ENCODE data around the gene ADAMTS9. TPM values are rescaled to one million over a fixed set of nuclear protein-coding genes. Genes with fewer than 3 reads are reported as not detected.

Gene ADAMTS9, protein sequence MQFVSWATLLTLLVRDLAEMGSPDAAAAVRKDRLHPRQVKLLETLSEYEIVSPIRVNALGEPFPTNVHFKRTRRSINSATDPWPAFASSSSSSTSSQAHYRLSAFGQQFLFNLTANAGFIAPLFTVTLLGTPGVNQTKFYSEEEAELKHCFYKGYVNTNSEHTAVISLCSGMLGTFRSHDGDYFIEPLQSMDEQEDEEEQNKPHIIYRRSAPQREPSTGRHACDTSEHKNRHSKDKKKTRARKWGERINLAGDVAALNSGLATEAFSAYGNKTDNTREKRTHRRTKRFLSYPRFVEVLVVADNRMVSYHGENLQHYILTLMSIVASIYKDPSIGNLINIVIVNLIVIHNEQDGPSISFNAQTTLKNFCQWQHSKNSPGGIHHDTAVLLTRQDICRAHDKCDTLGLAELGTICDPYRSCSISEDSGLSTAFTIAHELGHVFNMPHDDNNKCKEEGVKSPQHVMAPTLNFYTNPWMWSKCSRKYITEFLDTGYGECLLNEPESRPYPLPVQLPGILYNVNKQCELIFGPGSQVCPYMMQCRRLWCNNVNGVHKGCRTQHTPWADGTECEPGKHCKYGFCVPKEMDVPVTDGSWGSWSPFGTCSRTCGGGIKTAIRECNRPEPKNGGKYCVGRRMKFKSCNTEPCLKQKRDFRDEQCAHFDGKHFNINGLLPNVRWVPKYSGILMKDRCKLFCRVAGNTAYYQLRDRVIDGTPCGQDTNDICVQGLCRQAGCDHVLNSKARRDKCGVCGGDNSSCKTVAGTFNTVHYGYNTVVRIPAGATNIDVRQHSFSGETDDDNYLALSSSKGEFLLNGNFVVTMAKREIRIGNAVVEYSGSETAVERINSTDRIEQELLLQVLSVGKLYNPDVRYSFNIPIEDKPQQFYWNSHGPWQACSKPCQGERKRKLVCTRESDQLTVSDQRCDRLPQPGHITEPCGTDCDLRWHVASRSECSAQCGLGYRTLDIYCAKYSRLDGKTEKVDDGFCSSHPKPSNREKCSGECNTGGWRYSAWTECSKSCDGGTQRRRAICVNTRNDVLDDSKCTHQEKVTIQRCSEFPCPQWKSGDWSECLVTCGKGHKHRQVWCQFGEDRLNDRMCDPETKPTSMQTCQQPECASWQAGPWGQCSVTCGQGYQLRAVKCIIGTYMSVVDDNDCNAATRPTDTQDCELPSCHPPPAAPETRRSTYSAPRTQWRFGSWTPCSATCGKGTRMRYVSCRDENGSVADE (N-terminal part only)
- 6.7 and 6.9 TPM in 2 replicates for total RNA-seq (2014; rRNA removed; shearing (Covaris generic))

DNA sequence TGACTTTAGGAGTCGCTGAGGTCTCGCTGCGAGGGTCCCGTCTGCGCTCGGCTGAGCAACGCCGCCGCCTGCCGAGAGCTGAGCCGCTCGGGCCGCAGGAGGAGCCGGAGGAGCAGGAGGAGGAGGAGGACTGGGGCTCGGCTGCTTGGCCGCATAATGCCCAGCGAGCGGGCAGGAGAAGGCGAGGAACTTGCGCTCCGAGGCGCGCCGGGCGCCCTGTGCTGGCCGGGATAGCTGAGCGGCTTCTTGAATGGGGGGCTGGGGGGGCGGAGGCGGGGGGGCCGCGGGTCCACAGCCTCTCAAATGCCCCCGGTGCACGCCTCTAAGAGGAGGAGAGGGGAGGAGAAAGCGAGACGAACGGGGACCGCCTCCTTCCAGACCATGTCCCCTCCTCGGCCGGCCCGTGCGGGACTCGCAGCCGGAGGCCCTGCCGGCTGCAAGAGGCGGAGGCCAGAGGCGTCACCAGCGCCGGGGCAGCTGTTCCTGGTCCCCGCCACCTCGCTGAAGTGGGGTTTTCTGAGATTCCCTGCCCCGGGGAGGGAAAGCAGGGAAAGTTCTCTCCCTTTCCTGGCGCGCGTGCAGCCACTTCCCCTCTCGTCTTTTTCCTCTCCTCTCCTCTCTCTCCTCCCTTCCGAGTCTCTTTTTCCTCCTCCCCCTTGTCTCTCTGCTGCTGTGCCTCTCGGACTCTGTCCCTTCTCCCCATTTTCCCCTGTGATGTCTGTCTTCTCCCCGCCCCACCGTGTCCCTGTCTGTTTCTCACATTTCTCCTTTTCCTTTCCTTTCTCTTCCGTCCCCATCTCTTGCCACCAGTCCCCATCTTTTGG is at the start of gene ADAMTS9:
Gene ADAMTS9, minus strand, starts transcription at position 220 of the 824 bp plus-strand sequence. CDS start 343 bp downstream, outside the sequence.
- peak within 1 kb of the TSS; percentile 59 for H3K4me3 ChIP-seq
- H3K4me1 ChIP-seq: 0 out of 2 replicates have a peak, but pooled peaks cover 3% of the 10 kb centered on the region
- H3K36me3 ChIP-seq: no peaks in the 10 kb centered on the region
- DNase-seq: peak; percentile 80 to 83
- peak within 1 kb of the TSS; percentile 32 for H3K27ac ChIP-seq
- H3K27me3 ChIP-seq: no peaks in the 10 kb centered on the region
- H3K9me3 ChIP-seq (replicated peaks): no peaks in the 10 kb centered on the region

DNA sequence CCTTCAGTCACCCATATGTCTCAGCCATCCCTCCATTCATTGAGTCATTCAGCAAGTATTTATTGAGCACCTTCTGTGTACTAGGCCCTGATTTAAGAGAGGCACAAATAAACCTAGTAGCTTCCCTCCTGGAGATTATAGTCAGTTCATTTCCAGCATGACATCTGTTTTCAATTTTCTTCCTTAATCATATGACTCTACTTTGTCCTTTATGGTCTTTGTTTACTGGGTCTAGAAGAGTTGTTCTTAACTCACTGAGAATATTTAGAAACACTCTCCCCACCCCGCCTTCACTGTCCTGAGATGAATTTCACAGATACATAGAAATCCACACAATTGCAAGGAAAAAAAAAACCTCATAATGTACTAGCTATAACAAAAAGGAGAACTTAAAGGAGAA is 44.8 kb upstream of the ADAMTS9 start:
- Histone ChIP-seq H3K36me3 (no peaks in the 10 kb centered on the region), H3K4me3 (no peak overlapping the region), H3K9me3 (replicated peaks) (no peaks in the 10 kb centered on the region), H3K27ac (no peak overlapping the region), H3K4me1 (no peaks in the 10 kb centered on the region), H3K27me3 (no peaks in the 10 kb centered on the region)
- no peak for DNase-seq

DNA sequence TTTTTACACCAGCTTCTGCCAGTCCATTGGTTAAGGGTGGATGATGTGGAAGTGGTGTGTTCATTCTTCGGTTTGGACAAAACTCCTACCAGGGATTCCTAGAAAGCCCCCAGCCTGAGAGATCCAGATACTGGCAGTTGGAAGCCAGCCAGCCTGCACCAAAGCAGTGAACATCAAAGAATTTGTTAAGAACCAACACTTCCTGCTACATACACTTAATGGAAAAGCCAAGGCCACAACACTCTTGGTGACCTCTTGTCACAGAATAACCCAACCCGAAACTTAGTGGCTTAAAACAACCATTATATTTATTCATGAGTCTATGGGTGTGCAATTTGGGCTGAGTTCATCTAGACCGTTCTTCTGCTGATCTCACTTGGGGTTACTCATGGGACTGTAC is 42.9 kb upstream of the ADAMTS9 start:
- no peak for DNase-seq
- Histone ChIP-seq H3K27me3 (no peaks in the 10 kb centered on the region), H3K27ac (no peak overlapping the region), H3K4me1 (no peaks in the 10 kb centered on the region), H3K9me3 (replicated peaks) (no peaks in the 10 kb centered on the region), H3K36me3 (no peaks in the 10 kb centered on the region), H3K4me3 (no peak overlapping the region)

DNA sequence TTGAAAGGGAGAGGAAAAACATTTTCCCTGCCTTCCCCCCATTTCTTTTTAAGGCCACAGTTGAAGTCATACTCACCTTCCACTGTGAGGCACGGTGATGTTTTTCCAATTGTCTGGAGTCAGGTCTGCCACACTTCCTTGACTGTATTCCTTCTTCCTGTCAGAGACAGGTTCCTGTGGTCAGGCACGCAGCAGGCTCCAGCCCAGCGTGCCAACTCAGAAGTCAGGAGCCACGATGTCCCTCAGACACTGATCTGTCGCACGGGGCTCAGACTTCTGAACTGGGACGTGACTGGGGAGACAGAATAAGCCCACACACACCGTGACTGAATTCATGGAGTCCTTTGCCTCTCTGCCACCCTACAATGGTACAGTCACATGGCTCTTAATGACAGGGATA is 41.2 kb upstream of the ADAMTS9 start:
- no peak overlapping the region for H3K4me3 ChIP-seq
- no peaks in the 10 kb centered on the region for H3K4me1 ChIP-seq
- H3K9me3 ChIP-seq (replicated peaks): no peaks in the 10 kb centered on the region
- H3K27ac ChIP-seq: no peak overlapping the region
- H3K36me3 ChIP-seq: no peaks in the 10 kb centered on the region
- no peaks in the 10 kb centered on the region for H3K27me3 ChIP-seq
- no peak for DNase-seq

DNA sequence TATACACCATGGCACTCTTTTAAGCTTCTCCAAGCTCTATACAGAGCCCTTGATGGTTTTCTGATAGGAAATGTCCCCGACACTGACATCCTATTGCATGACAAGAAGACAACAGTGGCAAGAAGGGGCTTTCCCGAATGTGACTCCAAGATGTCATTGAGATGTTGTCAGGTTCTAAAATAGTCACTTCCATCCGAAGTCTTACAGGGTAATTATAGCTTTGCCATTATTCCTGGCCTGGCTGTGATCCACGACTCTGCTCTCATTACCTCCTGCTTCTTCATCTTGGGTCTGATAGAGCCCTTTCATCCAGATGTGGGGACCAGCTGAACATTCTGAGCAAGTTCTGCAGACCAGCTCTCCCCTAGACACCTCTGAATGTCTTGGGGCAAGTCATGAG is 40.6 kb upstream of the ADAMTS9 start:
- Histone ChIP-seq H3K36me3 (no peaks in the 10 kb centered on the region), H3K27me3 (no peaks in the 10 kb centered on the region), H3K9me3 (replicated peaks) (no peaks in the 10 kb centered on the region), H3K27ac (no peak overlapping the region), H3K4me3 (no peak overlapping the region), H3K4me1 (no peaks in the 10 kb centered on the region)
- DNase-seq: no peak

DNA sequence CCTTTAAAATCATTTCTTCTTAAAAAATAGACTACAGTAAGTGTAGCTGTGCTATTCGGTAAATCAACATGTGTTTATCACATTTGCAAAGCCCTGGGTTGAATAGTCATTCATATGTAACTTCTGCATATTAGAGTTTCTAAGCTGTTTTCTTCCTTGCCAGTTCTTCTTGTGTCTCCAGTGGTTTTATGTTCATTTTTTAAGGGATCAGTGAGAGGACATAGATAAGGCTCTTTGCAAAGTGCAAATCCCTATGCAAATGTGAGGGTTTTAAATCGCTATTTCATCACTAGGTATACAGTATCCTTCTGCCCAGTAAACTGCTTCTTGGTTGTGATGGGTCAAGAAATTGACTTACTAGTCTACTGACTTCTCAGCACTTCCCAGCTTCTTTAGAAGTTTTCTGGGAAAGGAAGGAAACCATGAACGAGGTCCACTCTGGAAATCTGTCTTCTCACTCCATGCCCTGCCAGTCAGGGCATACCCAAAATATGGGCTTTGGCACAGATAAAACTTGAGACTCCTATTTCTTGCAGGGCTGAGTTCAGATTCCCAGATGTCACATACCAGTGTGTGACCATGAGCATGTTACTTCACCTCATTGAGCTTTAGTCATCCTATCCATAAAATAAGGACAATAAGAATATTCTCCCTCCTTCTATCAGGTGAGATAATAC is 38.8 kb upstream of the ADAMTS9 start:
- Histone ChIP-seq H3K36me3 (no peaks in the 10 kb centered on the region), H3K27ac (no peak overlapping the region), H3K4me1 (no peaks in the 10 kb centered on the region), H3K27me3 (no peaks in the 10 kb centered on the region), H3K4me3 (no peak overlapping the region), H3K9me3 (replicated peaks) (no peaks in the 10 kb centered on the region)
- DNase-seq: no peak

DNA sequence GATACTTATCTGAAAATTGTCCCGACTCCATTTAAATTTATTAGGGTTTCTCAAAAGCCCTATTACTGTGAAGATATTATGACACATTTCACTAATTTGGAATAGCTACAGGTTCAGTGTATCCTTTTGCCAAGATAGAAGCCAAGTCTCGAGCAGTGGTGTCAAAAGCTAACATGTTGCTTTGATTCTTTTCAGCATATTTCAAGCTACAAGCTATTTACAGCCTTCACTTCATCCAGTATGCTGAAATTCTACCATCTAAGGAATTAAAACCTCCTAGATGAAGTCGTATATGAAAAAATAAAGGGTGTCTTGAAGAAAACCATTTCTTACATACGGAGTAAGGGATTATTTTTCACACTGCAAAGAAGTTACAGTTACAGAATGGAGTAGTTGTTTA is 31.2 kb upstream of the ADAMTS9 start:
- Histone ChIP-seq H3K27me3 (no peaks in the 10 kb centered on the region), H3K4me1 (no peaks in the 10 kb centered on the region), H3K9me3 (replicated peaks) (no peaks in the 10 kb centered on the region), H3K27ac (no peak overlapping the region), H3K36me3 (no peaks in the 10 kb centered on the region), H3K4me3 (no peak overlapping the region)
- no peak for DNase-seq

DNA sequence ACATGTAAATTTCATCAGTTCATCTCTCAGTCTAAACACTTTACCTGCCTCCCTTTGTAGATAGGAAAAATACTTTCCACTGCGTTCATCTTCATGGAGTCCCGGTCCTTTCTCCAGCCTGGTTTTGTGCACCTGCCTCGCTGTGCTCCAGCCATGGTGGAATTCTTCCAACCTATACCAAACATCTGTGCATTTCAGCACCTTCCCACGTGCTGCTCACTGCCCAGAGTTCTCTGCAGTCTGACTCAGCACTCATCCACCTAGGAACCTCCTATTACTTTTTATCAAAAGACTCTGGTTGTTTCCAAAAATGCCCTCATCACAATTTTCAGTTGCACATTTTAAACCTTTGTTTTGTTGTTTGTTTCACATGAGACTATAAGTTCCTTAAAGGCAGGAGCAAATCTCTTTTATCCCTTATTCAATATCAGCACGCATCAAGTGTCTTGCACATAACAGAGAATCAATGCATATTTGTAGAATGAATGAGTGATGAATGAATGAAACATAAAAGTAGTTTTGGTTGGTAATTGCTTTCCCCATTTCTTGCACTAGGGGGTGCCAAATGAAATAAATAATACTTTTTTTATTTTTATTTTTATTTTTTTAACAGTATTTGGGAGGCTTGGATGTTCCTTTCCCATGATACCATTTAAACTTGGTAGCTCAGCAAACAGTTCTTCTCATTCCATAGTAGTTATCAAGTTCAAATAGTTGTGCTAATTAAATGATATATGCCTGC is 30.2 kb upstream of the ADAMTS9 start:
- DNase-seq: peak in 1 of 2 experiments; percentile 4
- Histone ChIP-seq H3K4me3 (no peak overlapping the region), H3K4me1 (no peaks in the 10 kb centered on the region), H3K36me3 (no peaks in the 10 kb centered on the region), H3K27ac (no peak overlapping the region), H3K27me3 (no peaks in the 10 kb centered on the region), H3K9me3 (replicated peaks) (no peaks in the 10 kb centered on the region)

DNA sequence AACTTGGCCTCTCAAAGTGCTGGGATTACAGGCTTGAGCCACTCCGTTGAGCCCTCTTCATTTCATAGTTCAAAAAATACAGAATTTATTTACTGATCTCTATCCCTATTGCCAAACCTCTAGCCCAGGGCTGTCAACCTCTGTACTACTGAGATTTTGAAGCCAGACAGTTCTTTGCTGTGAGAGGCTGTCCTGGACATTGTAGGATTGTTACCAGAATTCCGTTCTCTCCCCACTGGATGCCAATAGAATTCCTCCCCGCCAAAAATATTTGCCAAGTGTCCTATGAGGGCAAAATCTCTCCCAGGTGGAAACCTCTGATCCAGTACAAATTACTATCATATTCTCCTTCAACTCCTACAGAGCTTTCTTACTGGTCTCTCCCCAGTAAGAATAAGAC is 29.6 kb upstream of the ADAMTS9 start:
- Histone ChIP-seq H3K36me3 (no peaks in the 10 kb centered on the region), H3K4me1 (no peaks in the 10 kb centered on the region), H3K9me3 (replicated peaks) (no peaks in the 10 kb centered on the region), H3K27ac (no peak overlapping the region), H3K4me3 (no peak overlapping the region), H3K27me3 (no peaks in the 10 kb centered on the region)
- no peak for DNase-seq

DNA sequence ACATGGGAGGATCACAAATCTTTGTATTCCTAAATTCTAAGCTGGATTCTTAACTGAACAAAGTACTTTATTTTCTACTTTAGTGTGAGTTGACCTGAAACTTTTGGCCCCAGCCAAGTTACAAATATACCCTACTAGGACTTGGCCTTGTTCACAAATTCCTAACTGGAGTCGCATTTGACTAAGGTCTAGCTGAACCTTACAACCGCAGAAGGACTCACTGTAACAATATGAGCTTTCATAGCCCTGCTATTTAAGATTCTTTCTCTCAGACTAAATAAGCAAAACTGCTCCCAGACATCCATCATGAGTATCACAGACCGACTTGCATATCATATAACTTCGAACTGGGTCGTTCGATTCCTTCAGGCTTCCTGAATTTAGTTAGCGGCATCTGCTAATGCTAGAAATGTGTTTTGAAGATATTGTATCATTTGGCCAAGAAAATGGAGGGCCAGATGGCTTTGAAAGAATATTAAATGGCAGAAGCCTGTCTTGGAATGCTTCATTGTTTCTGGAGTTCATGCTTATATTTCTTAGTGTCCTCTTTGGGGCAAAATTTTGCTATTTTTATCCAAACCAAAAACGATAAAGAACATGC is 28.4 kb upstream of the ADAMTS9 start:
- Histone ChIP-seq H3K4me3 (no peak overlapping the region), H3K4me1 (no peaks in the 10 kb centered on the region), H3K27me3 (no peaks in the 10 kb centered on the region), H3K27ac (no peak overlapping the region), H3K9me3 (replicated peaks) (no peaks in the 10 kb centered on the region), H3K36me3 (no peaks in the 10 kb centered on the region)
- no peak for DNase-seq

DNA sequence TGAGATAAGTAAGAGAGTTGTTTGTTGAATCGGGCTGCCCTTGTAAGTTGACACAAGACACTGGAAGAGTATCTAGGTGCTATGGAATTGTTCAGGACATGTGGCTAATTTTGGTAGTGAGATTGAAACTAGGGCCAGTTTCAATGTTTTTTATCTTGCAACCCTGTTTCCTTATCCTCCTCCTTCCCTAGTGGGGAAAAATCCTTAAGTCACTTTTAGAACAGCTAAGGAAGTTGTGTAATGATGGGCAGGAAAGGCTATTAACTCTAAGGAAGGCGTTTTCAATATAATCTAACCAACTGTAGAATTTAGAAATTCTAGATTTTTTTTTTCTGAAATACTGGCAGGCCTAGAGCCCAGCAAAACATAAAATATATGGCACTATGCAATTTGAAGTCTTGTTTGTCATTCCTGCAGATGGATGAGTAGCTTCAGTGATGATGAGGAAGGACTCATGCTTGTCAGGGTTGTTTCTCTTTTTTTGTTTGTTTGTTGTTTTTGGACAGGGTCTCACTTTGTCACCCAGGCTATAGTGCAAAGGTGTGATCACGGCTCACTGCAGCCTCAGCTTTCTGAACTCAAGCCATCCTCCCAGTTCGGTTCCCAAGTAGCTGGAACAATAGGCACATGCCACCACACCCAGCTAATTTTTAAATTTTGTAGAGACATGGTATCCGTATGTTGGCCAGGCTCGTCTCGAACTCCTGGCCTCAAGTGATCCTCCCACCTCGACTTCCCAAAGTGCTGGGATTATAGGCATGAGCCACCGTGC is 27.6 kb upstream of the ADAMTS9 start:
- no peak overlapping the region for H3K4me3 ChIP-seq
- no peaks in the 10 kb centered on the region for H3K36me3 ChIP-seq
- no peaks in the 10 kb centered on the region for H3K27me3 ChIP-seq
- H3K4me1 ChIP-seq: no peaks in the 10 kb centered on the region
- H3K9me3 ChIP-seq (replicated peaks): no peaks in the 10 kb centered on the region
- no peak overlapping the region for H3K27ac ChIP-seq
- DNase-seq: no peak

DNA sequence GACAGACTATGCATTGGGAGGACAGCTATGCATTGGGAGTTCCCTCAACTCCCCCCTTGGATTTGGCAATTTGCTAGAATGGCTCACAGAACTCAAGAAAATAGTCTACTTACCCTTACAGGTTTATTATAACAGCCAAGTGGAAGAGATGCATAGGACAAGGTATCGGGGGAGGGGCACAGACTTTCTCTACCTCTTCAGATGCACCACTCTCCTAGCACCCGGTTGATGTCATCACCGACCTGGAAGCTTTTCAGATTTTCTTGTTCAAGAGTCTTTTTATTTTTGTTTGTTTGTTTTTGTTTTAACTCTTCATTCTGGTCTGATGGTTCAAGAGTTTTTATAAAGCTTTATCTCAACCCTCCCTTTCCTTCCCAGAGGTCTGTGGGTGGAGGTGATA is 20.7 kb upstream of the ADAMTS9 start:
- Histone ChIP-seq H3K4me1 (no peaks in the 10 kb centered on the region), H3K4me3 (no peak overlapping the region), H3K9me3 (replicated peaks) (no peaks in the 10 kb centered on the region), H3K36me3 (no peaks in the 10 kb centered on the region), H3K27me3 (no peaks in the 10 kb centered on the region), H3K27ac (no peak overlapping the region)
- no peak for DNase-seq

Data from SJCRH30 (cell line).